ENCODE results near the gene GPRIN2. TPM values are rescaled to one million over a fixed set of nuclear protein-coding genes. Genes with fewer than 3 reads are reported as not detected.

GPRIN2 gene
- total RNA-seq, 1 experiment from 2014 or later = 10.5 TPM

GRCh38 chr10:46538717-46539426 is 17.6 kb downstream of the GPRIN2 start:
- Histone ChIP-seq H2BK5ac (ENCODE audit: insufficient read length, low read length) (no peak overlapping the region), H2BK15ac (ENCODE audit: low read depth, low read length) (no peak overlapping the region), H2BK120ac (ENCODE audit: low read depth, low read length, poor library complexity, severe bottlenecking) (no peak overlapping the region), H3K56ac (ENCODE audit: insufficient read length, low read depth, low read length) (no peak overlapping the region), H3K79me1 (ENCODE audit: insufficient read depth, low read depth, low read length, poor library complexity, severe bottlenecking) (no peaks in the 10 kb centered on the region), H3K9ac (ENCODE audit: extremely low read depth, insufficient read length, low read length) (no peak overlapping the region), H3K18ac (ENCODE audit: insufficient read length, low read depth, low read length) (no peak overlapping the region), H3K14ac (ENCODE audit: insufficient read depth, low read length) (no peak overlapping the region), H3K4me2 (ENCODE audit: insufficient read depth, insufficient read length, low read length) (no peak overlapping the region), H3K79me2 (ENCODE audit: insufficient read depth, low read length) (no peaks in the 10 kb centered on the region), H4K5ac (ENCODE audit: insufficient read length, low read depth, low read length) (no peak overlapping the region), H4K20me1 (ENCODE audit: control insufficient read depth, insufficient read depth, insufficient read length) (no peaks in the 10 kb centered on the region), H4K8ac (replicated peaks; ENCODE audit: insufficient read length, low read depth, low read length) (no peak overlapping the region), H3K4ac (ENCODE audit: low read depth, low read length) (no peak overlapping the region), H2AFZ (ENCODE audit: low read length) (no peak overlapping the region), H2AK5ac (ENCODE audit: insufficient read length, low read length) (no peak overlapping the region), H2BK20ac (ENCODE audit: low read depth, low read length, poor library complexity, severe bottlenecking) (no peak overlapping the region), H2BK12ac (ENCODE audit: insufficient read length, low read depth, low read length) (no peak overlapping the region), H3K4me1 (ENCODE audit: insufficient read depth, low read length) (peaks cover 12% of the 10 kb centered on the region; the same call in 1 of the 2 replicates), H3K23me2 (ENCODE audit: insufficient read length, low read depth, low read length, poor library complexity, severe bottlenecking) (peaks cover 3% of the 10 kb centered on the region), H3T11ph (ENCODE audit: low read length) (no peak overlapping the region), H4K91ac (ENCODE audit: insufficient read length, low read depth, low read length) (no peak overlapping the region), H3K27me3 (ENCODE audit: insufficient read depth, low read length) (no peaks in the 10 kb centered on the region; the same call in 1 of the 2 replicates), H3K27ac (ENCODE audit: insufficient read length, low read depth, low read length) (no peak overlapping the region), H3K9me3 (ENCODE audit: control insufficient read depth, low read depth, low read length) (no peaks in the 10 kb centered on the region), H3K23ac (ENCODE audit: insufficient read length, low read depth, low read length) (no peak overlapping the region)
- Mint-ChIP-seq H3K36me3 (ENCODE audit: insufficient read depth in 1 of 3, low read depth in 3 of 3) (no peaks in the 10 kb centered on the region), H3K4me1 (peaks cover 35 to 43% of the 10 kb centered on the region in 2 experiments), H3K27ac (no peak overlapping the region), H3K27me3 (ENCODE audit: low read depth) (peaks cover 30% of the 10 kb centered on the region), H3K4me3 (no peak overlapping the region), H3K9me3 (no peaks in the 10 kb centered on the region)
- TF ChIP-seq, protein P1, sequence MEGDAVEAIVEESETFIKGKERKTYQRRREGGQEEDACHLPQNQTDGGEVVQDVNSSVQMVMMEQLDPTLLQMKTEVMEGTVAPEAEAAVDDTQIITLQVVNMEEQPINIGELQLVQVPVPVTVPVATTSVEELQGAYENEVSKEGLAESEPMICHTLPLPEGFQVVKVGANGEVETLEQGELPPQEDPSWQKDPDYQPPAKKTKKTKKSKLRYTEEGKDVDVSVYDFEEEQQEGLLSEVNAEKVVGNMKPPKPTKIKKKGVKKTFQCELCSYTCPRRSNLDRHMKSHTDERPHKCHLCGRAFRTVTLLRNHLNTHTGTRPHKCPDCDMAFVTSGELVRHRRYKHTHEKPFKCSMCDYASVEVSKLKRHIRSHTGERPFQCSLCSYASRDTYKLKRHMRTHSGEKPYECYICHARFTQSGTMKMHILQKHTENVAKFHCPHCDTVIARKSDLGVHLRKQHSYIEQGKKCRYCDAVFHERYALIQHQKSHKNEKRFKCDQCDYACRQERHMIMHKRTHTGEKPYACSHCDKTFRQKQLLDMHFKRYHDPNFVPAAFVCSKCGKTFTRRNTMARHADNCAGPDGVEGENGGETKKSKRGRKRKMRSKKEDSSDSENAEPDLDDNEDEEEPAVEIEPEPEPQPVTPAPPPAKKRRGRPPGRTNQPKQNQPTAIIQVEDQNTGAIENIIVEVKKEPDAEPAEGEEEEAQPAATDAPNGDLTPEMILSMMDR (conservative IDR thresholded peaks at IDR 0.05) = no peak
- WGBS (ENCODE audit: extremely low coverage, insufficient read length, low lambda C conversion rate) = no CpG with 5 or more reads among the region's 3 CpGs
- no peak for DNase-seq

All from H9 (cell line).